22Rv1 (cell line): ENCODE results near the gene ICE2.

Experiments used
- CTCF ChIP-seq: fragments of 450-650 bp; IDR thresholded peaks from 2 replicates; pipeline ENCODE4 v1.5.1; 2017; ENCODE audit warnings: mild to moderate bottlenecking
- ZFX ChIP-seq: fragments of 450-650 bp; IDR thresholded peaks from 2 replicates; pipeline ENCODE4 v1.6.1; 2017; ENCODE audit warnings: antibody characterized with exemption, borderline replicate concordance

GRCh38 chr15:60411774-60412425 lies 67.0 kb downstream of the ICE2 start:
- no peak for TF ChIP-seq CTCF
- no peak for TF ChIP-seq ZFX
